CD8-positive, alpha-beta memory T cell (primary cell): ENCODE results near the gene PEX26. TPM values are rescaled to one million over a fixed set of nuclear protein-coding genes. Genes with fewer than 3 reads are reported as not detected.
"Not testable (repeated sequence)": the region's sequence is repeated elsewhere in the genome, so short reads cannot be mapped to it uniquely, and the experiment has no call there.

Experiments
- CTCF ChIA-PET: fragments of 350-600 bp; sonication (Branson Sonifier 250); formaldehyde crosslinking; loops from one replicate; lab custom pipeline; 2021; ENCODE audit warnings: antibody characterized with exemption; lab: Charles Lee
- POLR2A ChIA-PET: fragments of 350-600 bp; sonication (Branson Sonifier 250); formaldehyde crosslinking; loops from one replicate; lab custom pipeline; 2021; ENCODE audit warnings: antibody characterized with exemption; lab: Charles Lee
- DNase-seq, 5 donors: peaks; one replicate each; pipeline versions ENCODE4 v3.0.0 to v3.0.0-alpha.2; 2020 to 2022; ENCODE audit warnings: mixed read lengths in 1 of 5
- H3K27ac ChIP-seq: one replicate; pipeline ENCODE4 v1.7.0; 2013; ENCODE audit warnings: low read depth, mild to moderate bottlenecking, low read length, moderate library complexity
- H3K27me3 ChIP-seq: 2 replicates; pipeline ENCODE4 v1.7.0; 2013; ENCODE audit warnings: low read length, mild to moderate bottlenecking; ENCODE audit not compliant: insufficient read depth, poor library complexity, severe bottlenecking
- H3K36me3 ChIP-seq: 2 replicates; pipeline ENCODE4 v1.7.0; 2013; ENCODE audit warnings: mild to moderate bottlenecking, low read length, moderate library complexity; ENCODE audit not compliant: insufficient read depth
- H3K4me1 ChIP-seq: 2 replicates; pipeline ENCODE4 v1.7.0; 2013; ENCODE audit warnings: mild to moderate bottlenecking, low read length, moderate library complexity; ENCODE audit not compliant: insufficient read depth
- H3K4me3 ChIP-seq: 2 replicates; pipeline ENCODE4 v1.7.0; 2013; ENCODE audit warnings: mild to moderate bottlenecking, low read length
- H3K9me3 ChIP-seq: 2 replicates; pipeline ENCODE4 v1.7.0; 2013; ENCODE audit warnings: mild to moderate bottlenecking, low read length
- H3K27ac Mint-ChIP-seq, 8 donors: one replicate each; pipeline ENCODE4 v1.8.0; 2020 to 2021; ENCODE audit warnings: mixed read lengths in 8 of 8, mild to moderate bottlenecking in 6 of 8, inconsistent platforms in 3 of 8, moderate library complexity in 3 of 8
- H3K27me3 Mint-ChIP-seq, 2 donors: one replicate each; pipeline ENCODE4 v1.8.0; 2020 to 2021; ENCODE audit warnings: mixed read lengths in 2 of 2, mild to moderate bottlenecking in 1 of 2, moderate library complexity in 1 of 2
- H3K36me3 Mint-ChIP-seq, 3 donors: one replicate each; pipeline ENCODE4 v1.8.0; 2020 to 2021; ENCODE audit warnings: mixed read lengths in 3 of 3, inconsistent platforms in 1 of 3, mild to moderate bottlenecking in 1 of 3
- H3K4me1 Mint-ChIP-seq, 3 donors: one replicate each; pipeline ENCODE4 v1.8.0; 2020 to 2021; ENCODE audit warnings: mixed read lengths in 3 of 3, inconsistent platforms in 1 of 3, mild to moderate bottlenecking in 1 of 3
- H3K4me3 Mint-ChIP-seq, 7 donors: one replicate each; pipeline ENCODE4 v1.8.0; 2020 to 2021; ENCODE audit warnings: mixed read lengths in 7 of 7, mild to moderate bottlenecking in 6 of 7, moderate library complexity in 4 of 7, inconsistent platforms in 2 of 7
- H3K9me3 Mint-ChIP-seq, 5 donors: one replicate each; pipeline ENCODE4 v1.8.0; 2020 to 2022; ENCODE audit warnings: mixed read lengths in 5 of 5, mild to moderate bottlenecking in 3 of 5, moderate library complexity in 2 of 5, inconsistent platforms in 1 of 5
- polyA plus RNA-seq: library from polyadenylated mRNA; unstranded; fragments of 300-500 nt; fragmentation: Illumina TruSeq; gene quantifications from one replicate; pipeline ENCODE4 v1.2.3, GENCODE V29; 2021
- total RNA-seq, 2 experiments: library from RNA; stranded (reverse); gene quantifications; one replicate each; pipeline ENCODE4 v1.2.3, GENCODE V29; 2021

PEX26 gene
- total and polyA plus RNA-seq, 3 experiments from 2014 or later, result 6.0 to 59.3 (median 56.7) TPM

DNA sequence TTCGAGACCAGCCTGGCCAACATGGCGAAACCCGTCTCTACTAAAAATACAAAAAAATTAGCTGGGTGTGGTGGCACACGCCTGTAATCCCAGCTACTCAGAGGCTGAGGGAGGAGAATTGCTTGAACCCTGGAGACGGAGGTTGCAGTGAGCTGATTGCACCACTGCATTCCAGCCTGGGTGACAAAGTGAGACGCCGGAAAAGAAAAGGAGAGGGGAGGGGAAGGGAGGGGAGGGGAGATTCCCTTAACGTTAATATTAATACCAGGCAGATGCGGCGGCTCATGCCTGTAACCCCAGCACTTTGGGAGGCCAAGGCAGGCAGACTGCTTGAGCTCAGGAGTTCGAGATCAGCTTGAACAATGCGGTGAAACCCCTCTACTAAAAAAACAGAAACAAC lies 26.7 kb upstream of the PEX26 start:
- POLR2A ChIA-PET, H3K9me3 ChIP-seq, H3K27ac ChIP-seq, H3K4me3 ChIP-seq, CTCF ChIA-PET, H3K4me1 Mint-ChIP-seq, DNase-seq, H3K27me3 ChIP-seq, H3K9me3 Mint-ChIP-seq, H3K4me3 Mint-ChIP-seq, H3K27ac Mint-ChIP-seq, H3K4me1 ChIP-seq, H3K36me3 Mint-ChIP-seq, H3K36me3 ChIP-seq: not testable (repeated sequence)
- H3K27me3 Mint-ChIP-seq, result peaks cover 6 to 19% of the 10 kb centered on the region in 2 donors

DNA sequence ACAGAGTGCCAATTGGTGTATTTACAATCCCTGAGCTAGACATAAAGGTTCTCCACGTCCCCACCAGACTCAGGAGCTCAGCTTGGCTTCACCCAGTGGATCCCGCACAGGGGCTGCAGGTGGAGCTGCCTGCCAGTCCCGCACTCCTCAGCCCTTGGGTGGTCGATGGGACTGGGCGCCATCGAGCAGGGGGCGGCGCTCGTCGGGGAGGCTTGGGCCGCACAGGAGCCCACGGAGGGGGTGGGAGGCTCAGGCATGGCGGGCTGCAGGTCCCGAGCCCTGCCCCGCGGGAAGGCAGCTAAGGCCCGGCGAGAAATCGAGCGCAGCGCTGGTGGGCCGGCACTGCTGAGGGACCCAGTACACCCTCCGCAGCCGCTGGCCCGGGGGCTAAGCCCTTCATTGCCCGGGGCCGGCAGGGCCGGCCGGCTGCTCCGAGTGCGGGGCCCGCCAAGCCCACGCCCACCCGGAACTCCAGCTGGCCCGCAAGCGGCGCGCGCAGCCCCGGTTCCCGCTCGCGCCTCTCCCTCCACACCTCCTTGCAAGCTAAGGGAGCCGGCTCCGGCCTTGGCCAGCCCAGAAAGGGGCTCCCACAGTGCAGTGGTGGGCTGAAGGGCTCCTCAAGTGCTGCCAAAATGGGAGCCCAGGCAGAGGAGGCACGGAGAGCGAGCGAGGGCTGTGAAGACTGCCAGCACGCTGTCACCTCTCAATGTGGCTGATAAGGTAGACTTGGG lies 24.4 kb upstream of the PEX26 start:
- H3K27ac Mint-ChIP-seq, H3K9me3 ChIP-seq, H3K4me3 Mint-ChIP-seq, H3K4me1 Mint-ChIP-seq, H3K36me3 ChIP-seq, H3K27ac ChIP-seq, POLR2A ChIA-PET, H3K9me3 Mint-ChIP-seq, DNase-seq, H3K36me3 Mint-ChIP-seq, H3K4me1 ChIP-seq, H3K27me3 ChIP-seq, CTCF ChIA-PET, H3K4me3 ChIP-seq: not testable (repeated sequence)
- H3K27me3 Mint-ChIP-seq, result peaks cover 5 to 14% of the 10 kb centered on the region in 2 donors

DNA sequence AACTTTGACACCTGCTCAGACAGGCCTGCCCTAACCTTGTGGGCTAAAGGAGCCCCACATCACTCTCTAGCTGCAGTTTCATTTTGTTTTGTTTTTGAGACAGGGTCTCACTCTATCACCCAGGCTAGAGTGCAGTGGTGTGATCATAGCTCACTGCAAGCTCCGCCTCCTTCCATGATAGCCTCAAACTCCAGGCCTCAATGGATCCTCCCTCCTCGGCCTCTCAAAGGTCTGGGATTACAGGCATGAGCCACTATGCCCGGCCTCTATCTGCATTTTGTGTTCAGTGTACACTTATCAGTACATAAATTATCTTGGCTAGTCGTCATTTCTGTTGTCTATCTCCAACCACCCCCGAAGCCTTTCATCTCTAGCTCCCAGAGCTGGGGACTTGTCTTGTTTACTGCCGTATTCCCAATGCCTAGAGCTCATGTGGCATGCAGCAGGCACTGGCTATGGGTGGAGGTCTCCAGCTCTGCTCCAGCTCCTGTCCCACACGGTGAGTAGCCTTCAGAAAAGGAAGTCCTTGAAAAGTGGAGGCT lies 22.1 kb upstream of the PEX26 start:
- Histone ChIP-seq H3K27me3 (no peaks in the 10 kb centered on the region), H3K9me3 (no peaks in the 10 kb centered on the region), H3K4me1 (no peaks in the 10 kb centered on the region), H3K36me3 (no peaks in the 10 kb centered on the region), H3K4me3 (no peak overlapping the region), H3K27ac (no peak overlapping the region)
- H3K9me3 Mint-ChIP-seq, result no peaks in the 10 kb centered on the region
- no peak overlapping the region for H3K4me3 Mint-ChIP-seq
- peaks cover 0 to 8% (median 0%) of the 10 kb centered on the region in 3 donors for H3K4me1 Mint-ChIP-seq
- no peak for DNase-seq
- H3K27ac Mint-ChIP-seq, result peak overlapping the region in 1 of 8 donors; percentile 69
- H3K27me3 Mint-ChIP-seq, result peaks cover 6 to 8% of the 10 kb centered on the region in 2 donors
- CTCF ChIA-PET, result no interaction called here
- H3K36me3 Mint-ChIP-seq, result no peaks in the 10 kb centered on the region
- POLR2A ChIA-PET, result no interaction called here

DNA sequence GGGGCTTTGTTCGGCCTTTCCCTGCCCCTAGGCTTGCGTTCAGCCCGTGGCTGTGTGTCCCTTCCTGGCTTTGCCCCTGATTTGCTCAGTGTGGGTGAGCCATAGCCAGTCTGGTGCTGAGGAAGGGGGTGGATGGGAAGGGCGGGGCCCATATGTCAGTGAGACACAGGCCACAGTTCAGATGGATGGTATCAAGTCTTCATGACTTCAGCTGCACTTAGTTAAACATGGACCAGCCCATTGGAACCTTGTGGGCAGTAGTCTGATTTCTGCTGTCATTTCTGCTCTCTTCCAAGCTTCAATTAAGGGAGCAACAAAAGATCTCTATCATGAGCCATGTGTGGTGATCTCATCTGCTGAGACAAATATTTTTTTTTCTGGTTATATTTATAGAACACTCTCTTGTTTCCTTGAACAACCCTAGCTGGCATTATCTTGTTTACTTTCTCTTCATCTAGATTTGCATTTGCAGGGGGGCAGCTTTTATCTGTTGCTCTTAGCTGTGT lies 21.6 kb upstream of the PEX26 start:
- H3K27me3 Mint-ChIP-seq, result peaks cover 6 to 9% of the 10 kb centered on the region in 2 donors
- H3K9me3 Mint-ChIP-seq, result no peaks in the 10 kb centered on the region
- Histone ChIP-seq H3K4me3 (no peak overlapping the region), H3K4me1 (no peaks in the 10 kb centered on the region), H3K9me3 (no peaks in the 10 kb centered on the region), H3K27ac (no peak overlapping the region), H3K36me3 (no peaks in the 10 kb centered on the region), H3K27me3 (no peaks in the 10 kb centered on the region)
- ChIA-PET POLR2A (no interaction called here), CTCF (no interaction called here)
- H3K36me3 Mint-ChIP-seq, result no peaks in the 10 kb centered on the region
- DNase-seq, result no peak
- H3K27ac Mint-ChIP-seq, result peak overlapping the region in 2 of 8 donors; percentile 18 to 64
- H3K4me1 Mint-ChIP-seq, result peaks cover 0 to 8% (median 0%) of the 10 kb centered on the region in 3 donors
- H3K4me3 Mint-ChIP-seq, result no peak overlapping the region

DNA sequence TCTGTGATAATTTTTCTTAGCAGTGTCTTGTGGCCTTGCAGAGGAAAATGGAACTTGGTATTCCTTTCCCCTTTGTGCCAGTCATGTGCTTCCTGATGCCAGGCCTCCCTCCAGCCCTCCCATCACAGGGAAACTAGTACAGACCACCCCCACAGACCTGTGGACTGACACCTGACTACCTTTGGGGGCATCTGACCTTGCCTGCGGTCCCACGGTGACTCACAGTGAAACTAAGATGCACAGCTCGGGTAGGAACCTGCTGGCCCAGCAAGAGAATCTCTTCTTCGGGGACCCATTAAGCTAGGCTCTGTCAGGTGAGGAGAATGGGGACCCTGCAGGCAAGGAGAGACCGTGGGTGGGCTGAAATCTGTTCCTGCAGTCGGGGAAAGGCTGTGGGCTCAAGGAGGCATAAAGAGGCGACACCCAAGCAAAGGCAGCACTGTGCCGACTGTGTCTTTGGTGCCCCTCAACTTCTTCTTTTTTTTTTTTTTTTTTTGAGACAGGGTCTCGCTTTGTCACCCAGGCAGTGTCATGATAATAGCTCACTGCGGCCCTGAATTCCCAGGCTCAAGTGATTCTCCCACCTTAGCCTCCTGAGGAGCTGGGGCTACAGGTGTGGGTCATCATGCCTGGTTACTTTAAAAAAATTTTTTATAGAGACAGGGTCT lies 20.8 kb upstream of the PEX26 start:
- ChIA-PET CTCF (no interaction called here), POLR2A (no interaction called here)
- no peaks in the 10 kb centered on the region for H3K4me1 ChIP-seq
- Mint-ChIP-seq H3K9me3 (no peaks in the 10 kb centered on the region), H3K27me3 (peaks cover 6 to 11% of the 10 kb centered on the region in 2 donors), H3K27ac (peak overlapping the region in 2 of 8 donors; percentile 39 to 44), H3K4me3 (no peak overlapping the region), H3K4me1 (peaks cover 0 to 8% (median 0%) of the 10 kb centered on the region in 3 donors), H3K36me3 (no peaks in the 10 kb centered on the region)
- no peak for DNase-seq
- no peak overlapping the region for H3K4me3 ChIP-seq
- H3K27ac ChIP-seq, result no peak overlapping the region
- no peaks in the 10 kb centered on the region for H3K36me3 ChIP-seq
- no peaks in the 10 kb centered on the region for H3K9me3 ChIP-seq
- no peaks in the 10 kb centered on the region for H3K27me3 ChIP-seq

GRCh38 chr22:18057568-18058209 lies 20.1 kb upstream of the PEX26 start:
- Histone ChIP-seq H3K9me3 (no peaks in the 10 kb centered on the region), H3K4me3 (no peak overlapping the region), H3K4me1 (no peaks in the 10 kb centered on the region), H3K36me3 (no peaks in the 10 kb centered on the region), H3K27ac (no peak overlapping the region), H3K27me3 (no peaks in the 10 kb centered on the region)
- Mint-ChIP-seq H3K4me1 (peaks cover 0 to 8% (median 0%) of the 10 kb centered on the region in 3 donors), H3K27me3 (peaks cover 6 to 16% of the 10 kb centered on the region in 2 donors), H3K36me3 (no peaks in the 10 kb centered on the region), H3K9me3 (no peaks in the 10 kb centered on the region), H3K27ac (no peak overlapping the region), H3K4me3 (no peak overlapping the region)
- POLR2A ChIA-PET, result no interaction called here
- DNase-seq, result peak in 1 of 5 donors; percentile 1
- CTCF ChIA-PET, result interaction anchor here (0.9 kb wide), 1 partner anchor 25 kb away, joined by 3 read pairs; no protein-coding TSS in a partner anchor

DNA sequence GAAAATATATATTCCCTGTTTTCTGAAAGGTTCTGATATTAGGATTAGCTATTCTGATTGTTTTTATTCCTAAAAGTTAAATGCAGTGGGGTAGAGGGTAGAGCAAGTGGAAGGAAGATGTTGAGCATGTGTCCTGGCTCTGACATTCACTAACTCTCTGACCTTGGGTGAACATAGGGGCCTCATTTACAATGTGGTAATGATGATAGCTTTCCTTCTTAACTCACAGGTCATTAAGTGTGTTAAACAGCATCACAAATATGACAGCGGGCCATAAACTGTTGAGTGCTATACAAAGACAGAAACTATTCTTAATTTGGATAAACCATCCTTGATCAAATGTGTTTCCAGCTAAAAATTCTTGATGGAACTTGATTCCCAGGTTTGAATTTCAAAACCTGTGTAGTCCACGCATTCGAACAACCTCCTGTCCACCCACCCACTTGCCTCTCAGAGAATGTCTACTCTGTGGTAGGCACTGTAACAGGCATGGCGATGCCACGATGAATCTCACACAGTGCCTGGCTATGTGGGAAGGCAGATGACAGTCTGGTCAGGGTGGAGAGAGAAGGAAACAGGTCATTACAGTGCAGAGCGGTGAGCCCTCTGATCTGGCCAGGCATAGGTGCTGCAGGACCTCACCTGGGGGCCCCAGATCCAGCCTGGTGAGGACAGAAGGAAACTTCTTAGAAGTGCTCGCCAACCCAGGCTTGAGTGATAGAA lies 19.3 kb upstream of the PEX26 start:
- Histone ChIP-seq H3K9me3 (no peaks in the 10 kb centered on the region), H3K36me3 (no peaks in the 10 kb centered on the region), H3K4me1 (no peaks in the 10 kb centered on the region), H3K27ac (no peak overlapping the region), H3K27me3 (no peaks in the 10 kb centered on the region), H3K4me3 (no peak overlapping the region)
- Mint-ChIP-seq H3K27ac (no peak overlapping the region), H3K36me3 (no peaks in the 10 kb centered on the region), H3K27me3 (peaks cover 12 to 25% of the 10 kb centered on the region in 2 donors), H3K9me3 (no peaks in the 10 kb centered on the region), H3K4me3 (no peak overlapping the region), H3K4me1 (peaks cover 0 to 8% (median 0%) of the 10 kb centered on the region in 3 donors)
- DNase-seq, result no peak
- CTCF ChIA-PET, result interaction anchor here (0.9 kb wide), 1 partner anchor 25 kb away, joined by 3 read pairs; no protein-coding TSS in a partner anchor
- POLR2A ChIA-PET, result no interaction called here
